ENCODE results near the gene ROS1.
"Not testable (repeated sequence)": the region's sequence is repeated elsewhere in the genome, so short reads cannot be mapped to it uniquely, and the experiment has no call there.

The ROS1 gene

DNA sequence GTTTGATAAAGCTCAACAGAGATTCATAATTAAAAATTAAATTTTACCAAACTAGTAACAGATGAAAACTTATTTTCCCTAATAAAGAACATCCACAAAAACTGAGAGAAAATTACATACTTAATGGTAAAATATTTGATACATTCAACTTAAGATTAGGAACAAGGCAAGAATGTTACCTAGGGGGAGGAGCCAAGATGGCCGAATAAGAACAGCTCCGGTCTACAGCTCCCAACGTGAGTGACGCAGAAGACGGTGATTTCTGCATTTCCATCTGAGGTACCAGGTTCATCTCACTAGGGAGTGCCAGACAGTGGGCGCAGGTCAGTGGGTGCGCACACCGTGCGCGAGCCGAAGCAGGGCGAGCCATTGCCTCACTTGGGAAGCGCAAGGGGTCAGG lies 181.2 kb downstream of the ROS1 start:
- not testable (repeated sequence) for H3K4me1 ChIP-seq (ENCODE audit: control insufficient read depth, insufficient read depth, low read length); H3K27ac ChIP-seq (ENCODE audit: low read depth, low read length); H3K27me3 ChIP-seq (ENCODE audit: control insufficient read depth, insufficient read depth, low read length); H3K9me3 ChIP-seq (ENCODE audit: control insufficient read depth, insufficient read depth, low read length); H3K36me3 ChIP-seq (ENCODE audit: control insufficient read depth, insufficient read depth, low read length)
- peak overlapping the region; percentile 55 for H3K4me3 ChIP-seq (ENCODE audit: low read depth, low read length)
- H3K9ac ChIP-seq (ENCODE audit: low read depth, low read length): peak overlapping the region; percentile 51; the same call in 1 of the 2 replicates
